Measurements from ENCODE around the gene GRPEL2.

The GRPEL2 gene

DNA sequence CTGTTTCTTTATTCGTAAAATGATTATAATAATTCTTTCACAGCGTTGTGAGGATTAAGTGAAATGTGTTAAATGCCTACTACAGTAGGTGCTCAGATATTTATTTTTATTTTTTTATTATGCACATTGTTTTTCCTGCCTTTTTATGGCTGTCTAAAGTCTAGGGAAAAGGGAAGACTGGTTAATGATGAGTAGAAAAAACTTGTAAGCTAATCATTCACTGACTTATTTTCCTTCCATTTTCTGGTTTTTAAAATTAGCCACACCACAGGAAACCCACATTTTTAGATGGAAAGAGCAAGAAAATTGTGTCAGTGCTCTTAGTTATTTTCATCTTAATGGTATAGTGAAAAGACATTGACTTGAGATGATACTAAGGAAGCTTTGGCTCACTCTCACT, 8.6 kb downstream of the GRPEL2 start:
- DNase-seq (ENCODE audit: low read depth, low spot score): no peak
- peak overlapping the region; percentile 61 for H3K27ac ChIP-seq

DNA sequence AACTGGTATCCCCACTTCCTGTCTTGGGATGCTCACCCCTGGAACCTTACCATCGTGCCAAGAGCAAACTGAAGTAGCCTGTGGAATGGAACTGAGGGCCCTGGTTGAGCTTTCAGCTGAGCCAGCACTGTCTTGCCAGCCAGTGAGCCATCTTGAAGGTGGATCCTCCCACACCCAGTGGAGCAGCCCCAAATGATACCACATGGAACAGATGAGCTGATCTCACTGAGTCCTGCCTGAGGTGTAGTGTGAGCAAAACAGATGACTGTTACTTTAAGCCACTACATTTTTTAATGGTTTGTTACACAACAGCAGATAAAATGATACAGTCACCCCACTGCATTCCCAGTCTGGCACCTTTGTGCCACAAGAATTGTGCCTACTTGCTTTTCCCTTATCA, 10.4 kb downstream of the GRPEL2 start:
- peak overlapping the region; percentile 61 for H3K27ac ChIP-seq
- peak; percentile 40 for DNase-seq (ENCODE audit: low read depth, low spot score)

DNA sequence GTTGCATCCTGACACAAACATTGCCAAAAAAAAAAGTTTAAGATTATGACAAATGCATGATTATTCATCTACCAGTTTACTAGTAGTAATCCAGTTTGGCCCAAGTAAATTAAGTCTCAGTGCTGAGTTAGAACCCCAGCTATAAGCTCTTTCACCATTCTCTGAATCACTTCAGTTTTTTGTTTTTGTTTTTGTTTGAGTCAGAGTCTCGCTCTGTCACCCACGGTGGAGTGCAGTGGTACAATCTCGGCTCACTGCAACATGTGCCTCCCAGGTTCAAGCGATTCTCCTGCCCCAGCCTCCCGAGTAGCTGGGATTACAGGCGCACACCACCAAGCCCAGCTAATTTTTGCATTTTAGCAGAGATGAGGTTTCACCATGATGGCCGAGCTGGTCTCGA, 11.1 kb downstream of the GRPEL2 start:
- no peak for DNase-seq (ENCODE audit: low read depth, low spot score)
- H3K27ac ChIP-seq: peak overlapping the region; percentile 61

DNA sequence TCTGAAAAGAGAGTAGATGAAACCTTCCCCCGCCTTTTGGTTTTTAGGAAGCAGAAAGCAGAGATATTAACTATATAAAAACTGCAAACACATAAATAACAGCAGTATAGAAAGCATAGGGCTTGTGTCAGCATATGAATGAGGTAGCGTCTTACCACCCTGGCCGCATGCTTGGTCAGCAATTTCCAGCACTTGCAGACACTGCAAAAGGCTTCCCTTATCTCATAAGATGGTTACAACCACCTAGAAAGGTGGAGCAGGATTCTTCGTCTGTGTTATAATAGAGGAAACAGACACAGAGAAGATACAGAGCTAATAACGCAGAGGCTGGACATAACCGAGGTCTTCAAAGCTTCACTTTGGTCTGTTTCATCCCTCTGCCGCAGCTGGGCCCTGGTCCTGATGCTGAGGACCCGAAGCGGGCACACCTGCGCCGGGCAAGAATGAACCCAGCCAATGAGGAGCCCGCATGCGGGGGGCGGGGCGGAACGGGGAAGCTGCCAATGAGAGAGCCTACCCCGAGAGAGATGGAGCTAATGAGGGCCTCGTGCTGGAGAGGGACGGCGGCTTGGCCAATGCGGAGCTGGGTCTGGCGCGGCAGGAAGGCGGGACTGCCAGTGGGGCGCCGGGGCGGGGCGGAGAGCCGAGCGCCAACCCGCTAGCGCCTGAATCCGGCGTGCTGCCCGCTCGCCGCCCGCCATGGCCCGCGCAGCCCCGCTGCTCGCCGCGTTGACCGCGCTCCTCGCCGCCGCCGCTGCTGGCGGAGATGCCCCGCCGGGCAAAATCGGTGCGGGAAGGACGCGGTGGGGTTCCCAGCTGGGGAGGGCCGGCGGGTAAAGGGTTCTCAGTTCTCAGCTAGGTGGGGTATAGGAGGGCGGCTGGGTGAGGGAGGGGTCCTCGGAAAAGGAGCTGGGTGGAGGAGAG, 12.3 kb downstream of the GRPEL2 start, which contains the start of gene PCYOX1L:
PCYOX1L (plus strand) TSS at position 677 of the 924 bp plus-strand sequence; CDS start at position 700, 23 bp downstream.
- DNase-seq (ENCODE audit: low read depth, low spot score): peak; percentile 90
- peak within 1 kb of the TSS; percentile 61 for H3K27ac ChIP-seq

DNA sequence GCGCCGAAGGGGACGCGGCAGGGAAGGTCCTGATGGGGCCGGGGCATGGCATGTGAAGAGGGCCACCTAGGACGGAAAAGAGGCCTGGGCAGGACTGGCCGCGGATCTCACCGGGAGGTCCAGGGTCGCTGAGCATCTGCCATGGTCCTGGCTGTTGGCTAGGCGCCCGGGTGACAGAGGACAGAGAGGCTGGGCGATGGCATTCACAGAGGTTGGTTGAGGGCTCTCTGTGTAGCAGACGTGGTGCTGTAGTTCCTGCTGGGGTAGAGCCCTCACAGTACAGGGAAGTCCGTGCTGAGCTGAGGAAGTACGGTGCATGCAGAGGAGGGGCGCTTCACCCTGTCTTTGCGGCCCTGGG, 13.0 kb downstream of the GRPEL2 start:
- no peak for DNase-seq (ENCODE audit: low read depth, low spot score)
- no peak overlapping the region for H3K27ac ChIP-seq

DNA sequence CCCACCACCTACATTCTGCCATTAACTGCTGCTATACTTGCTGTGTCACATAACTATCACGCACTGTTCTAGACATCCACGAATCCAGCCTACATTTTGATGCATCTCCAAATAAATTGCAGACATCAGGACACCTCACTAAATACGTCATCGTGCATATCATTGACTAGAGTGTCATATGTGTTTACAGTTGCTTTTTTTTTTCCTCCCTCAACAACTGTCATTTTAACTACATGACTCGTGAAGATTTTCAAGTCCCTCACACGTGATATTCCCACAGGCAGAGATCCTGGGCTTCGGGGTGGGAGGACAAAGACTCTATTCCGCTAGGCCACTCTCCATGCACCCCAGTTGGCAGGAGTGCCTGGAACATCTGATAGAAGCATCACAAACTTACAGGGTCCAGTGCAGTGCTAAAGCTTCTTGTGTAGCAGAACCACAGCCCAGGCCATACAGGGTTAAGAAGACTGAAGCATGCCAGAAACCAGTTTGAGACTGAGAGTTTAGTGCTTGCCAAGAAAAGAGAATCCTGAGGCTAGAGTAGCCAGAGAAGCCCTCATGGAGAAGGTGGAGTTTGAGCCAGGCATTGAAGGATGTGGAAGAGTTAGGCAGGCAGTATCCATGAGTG, 13.7 kb downstream of the GRPEL2 start:
- H3K27ac ChIP-seq: no peak overlapping the region

DNA sequence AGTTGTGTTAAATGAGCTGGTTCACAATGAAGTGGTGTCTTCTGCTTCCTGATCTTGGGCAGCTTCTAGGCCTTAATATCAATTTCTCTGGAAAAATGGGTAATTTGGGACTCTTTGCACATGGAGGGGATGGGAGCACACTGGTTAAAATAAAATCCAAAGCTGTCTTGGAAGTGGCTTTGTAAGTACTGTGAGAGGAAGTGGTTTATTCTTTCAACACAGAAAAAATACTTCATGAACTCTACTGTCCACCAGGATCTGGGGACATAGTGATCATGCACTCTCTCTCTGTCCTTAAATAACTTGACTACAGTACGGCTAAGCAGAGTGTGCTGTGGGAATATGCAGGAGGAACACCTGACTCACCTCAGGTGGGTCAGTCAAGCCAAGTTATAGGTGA, 15.0 kb downstream of the GRPEL2 start:
- DNase-seq (ENCODE audit: low read depth, low spot score): no peak
- no peak overlapping the region for H3K27ac ChIP-seq

More for the DNA sequence above, 13.7 kb downstream of the GRPEL2 start:
- no peak for DNase-seq (ENCODE audit: low read depth, low spot score)

DNA sequence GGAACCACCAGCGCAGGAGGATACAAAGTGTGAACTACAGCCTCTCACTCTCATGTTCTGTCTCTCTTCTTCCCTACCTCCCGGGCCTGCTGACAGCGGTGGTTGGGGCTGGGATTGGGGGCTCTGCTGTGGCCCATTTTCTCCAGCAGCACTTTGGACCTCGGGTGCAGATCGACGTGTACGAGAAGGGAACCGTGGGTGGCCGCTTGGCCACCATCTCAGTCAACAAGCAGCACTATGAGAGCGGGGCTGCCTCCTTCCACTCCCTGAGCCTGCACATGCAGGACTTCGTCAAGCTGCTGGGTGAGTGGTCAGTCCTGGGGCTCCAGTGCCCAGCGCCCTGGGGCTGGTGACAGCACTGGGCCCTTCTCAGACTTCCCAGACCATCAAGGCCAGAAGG, 17.2 kb downstream of the GRPEL2 start:
- H3K27ac ChIP-seq: no peak overlapping the region
- no peak for DNase-seq (ENCODE audit: low read depth, low spot score)

DNA sequence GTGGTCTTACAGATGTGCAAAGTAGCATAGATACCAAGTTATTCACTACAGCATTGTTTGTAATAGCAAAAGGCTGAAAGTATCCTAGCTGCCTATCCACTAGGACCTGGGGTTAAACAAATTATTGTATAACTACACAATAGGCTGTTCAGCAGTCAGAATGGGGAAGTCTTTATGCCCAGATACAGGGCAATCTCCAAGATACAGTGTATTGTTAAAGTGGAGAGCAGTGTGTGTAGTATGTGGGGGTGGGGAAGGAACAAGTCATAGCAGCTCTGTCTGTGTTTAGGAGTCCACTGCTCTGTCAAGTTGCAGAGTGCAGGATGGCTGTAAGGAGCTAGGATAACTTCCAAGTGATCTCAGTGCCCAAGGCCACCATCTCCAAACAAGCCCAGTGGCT, 18.1 kb downstream of the GRPEL2 start:
- no peak overlapping the region for H3K27ac ChIP-seq
- no peak for DNase-seq (ENCODE audit: low read depth, low spot score)

DNA sequence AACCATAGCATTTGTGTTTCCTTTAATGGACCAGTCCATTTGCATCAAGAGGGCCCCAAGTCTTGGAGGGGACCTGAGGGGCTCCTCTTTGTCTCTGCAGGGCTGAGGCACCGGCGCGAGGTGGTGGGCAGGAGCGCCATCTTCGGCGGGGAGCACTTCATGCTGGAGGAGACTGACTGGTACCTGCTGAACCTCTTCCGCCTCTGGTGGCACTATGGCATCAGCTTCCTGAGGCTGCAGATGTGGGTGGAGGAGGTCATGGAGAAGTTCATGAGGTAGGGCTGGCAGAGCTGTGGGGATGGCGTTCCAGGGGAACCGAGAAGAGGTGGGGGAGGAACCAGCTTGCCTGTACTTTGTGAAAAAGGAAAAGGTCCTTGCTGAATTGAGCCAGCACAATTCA, 18.6 kb downstream of the GRPEL2 start:
- H3K27ac ChIP-seq: no peak overlapping the region
- DNase-seq (ENCODE audit: low read depth, low spot score): no peak

DNA sequence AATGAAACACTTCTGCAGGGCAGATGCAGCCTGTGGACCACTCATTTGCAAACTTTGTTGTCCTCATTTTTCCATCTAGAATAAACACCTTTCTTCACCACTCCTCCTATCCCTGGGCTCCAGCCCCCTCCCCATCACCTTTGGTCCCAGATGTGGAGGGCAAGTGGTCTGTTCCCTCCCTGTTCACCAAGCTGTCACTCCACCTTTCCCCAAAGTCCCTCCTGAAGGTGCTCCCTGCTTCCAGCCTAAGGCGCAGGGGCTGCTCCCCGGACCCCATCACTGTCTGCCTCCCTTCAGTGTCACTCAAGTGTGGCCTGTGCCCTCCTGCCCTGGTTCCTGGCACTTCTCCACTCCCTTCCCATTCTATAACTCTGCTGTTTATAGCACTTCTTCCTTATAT, 19.4 kb downstream of the GRPEL2 start:
- DNase-seq (ENCODE audit: low read depth, low spot score): no peak
- peak overlapping the region; percentile 31 for H3K27ac ChIP-seq

DNA sequence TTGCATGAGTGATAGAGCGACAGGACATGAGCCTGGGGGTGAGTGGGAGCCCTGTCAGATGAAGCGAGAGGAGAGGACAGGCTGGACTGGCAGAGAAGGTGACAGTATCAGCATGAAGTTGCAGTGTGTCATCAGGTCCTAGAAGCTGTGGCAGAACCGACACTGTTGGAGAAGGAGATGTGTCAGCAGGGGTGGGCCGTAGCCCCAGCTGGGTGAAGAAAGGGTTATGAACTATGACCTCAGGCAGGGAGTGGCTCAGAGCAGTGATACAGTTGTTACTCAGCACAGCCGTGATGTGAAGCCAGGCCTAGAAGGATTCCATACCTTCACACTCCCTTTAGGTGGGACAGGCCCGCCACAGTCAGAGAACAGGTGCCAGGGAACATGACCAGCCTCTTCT, 20.1 kb downstream of the GRPEL2 start:
- no peak for DNase-seq (ENCODE audit: low read depth, low spot score)
- H3K27ac ChIP-seq: peak overlapping the region; percentile 31

DNA sequence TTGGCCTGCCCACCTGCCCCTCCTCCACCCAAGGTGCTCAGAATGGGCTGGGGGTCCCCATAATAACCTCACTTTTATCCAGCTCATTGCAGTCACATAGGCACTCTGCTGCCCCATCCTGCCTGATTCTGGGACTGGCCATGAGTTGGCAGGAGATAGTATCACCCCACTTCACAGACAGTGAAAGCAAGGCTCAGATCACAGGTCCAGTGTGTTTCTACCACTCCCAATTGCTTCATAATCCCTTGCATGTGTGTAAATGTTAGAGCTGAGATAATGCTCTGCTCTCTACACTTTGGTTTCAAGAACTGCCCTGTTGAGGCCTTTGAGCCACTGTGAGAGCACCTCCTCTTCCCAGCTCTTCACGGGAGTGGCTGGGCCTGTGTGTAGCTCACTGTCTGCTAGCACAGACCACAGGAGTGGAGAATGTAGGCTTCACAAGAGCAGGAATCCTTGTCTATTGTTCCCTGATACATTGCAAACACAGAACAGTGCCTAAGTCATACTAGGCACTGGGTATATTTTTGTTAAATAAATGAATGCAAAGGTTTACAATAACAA, 20.9 kb downstream of the GRPEL2 start:
- no peak for DNase-seq (ENCODE audit: low read depth, low spot score)
- H3K27ac ChIP-seq: peak overlapping the region; percentile 31

DNA sequence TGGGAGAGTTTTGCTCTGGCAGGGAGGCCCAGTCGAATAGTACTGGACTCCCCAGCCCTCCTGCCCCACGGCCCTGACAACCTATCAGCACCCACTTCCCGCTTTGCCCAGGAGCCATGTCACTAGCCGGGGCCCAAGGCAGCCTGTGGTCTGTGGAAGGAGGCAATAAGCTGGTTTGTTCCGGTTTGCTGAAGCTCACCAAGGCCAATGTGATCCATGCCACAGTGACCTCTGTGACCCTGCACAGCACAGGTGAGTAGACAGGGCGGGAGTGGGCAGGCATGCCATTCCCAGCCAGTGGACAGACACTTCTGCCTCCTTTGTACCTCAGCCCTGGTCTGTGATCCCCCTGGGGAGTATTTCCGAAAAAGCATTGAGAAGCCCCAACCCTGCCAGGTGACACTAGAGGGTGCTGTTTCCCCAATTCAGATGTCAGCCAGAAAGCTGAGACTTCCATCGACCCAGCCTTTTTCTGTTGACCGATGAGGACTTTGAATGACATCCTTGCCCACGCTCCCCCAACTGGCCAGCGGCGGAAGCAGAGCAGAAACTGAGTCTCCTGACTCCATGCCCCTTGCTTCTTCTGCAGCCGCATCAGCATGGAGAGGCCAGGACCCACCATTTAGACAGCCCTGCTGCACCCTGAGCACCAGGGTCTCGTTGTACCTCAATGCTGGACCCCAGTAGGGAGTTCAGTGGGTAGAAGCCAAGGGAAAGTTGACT, 22.1 kb downstream of the GRPEL2 start:
- no peak overlapping the region for H3K27ac ChIP-seq
- no peak for DNase-seq (ENCODE audit: low read depth, low spot score)

DNA sequence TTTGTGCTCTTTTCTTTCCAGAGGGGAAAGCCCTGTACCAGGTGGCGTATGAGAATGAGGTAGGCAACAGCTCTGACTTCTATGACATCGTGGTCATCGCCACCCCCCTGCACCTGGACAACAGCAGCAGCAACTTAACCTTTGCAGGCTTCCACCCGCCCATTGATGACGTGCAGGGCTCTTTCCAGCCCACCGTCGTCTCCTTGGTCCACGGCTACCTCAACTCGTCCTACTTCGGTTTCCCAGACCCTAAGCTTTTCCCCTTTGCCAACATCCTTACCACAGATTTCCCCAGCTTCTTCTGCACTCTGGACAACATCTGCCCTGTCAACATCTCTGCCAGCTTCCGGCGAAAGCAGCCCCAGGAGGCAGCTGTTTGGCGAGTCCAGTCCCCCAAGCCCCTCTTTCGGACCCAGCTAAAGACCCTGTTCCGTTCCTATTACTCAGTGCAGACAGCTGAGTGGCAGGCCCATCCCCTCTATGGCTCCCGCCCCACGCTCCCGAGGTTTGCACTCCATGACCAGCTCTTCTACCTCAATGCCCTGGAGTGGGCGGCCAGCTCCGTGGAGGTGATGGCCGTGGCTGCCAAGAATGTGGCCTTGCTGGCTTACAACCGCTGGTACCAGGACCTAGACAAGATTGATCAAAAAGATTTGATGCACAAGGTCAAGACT, 22.8 kb downstream of the GRPEL2 start:
- H3K27ac ChIP-seq: no peak overlapping the region
- no peak for DNase-seq (ENCODE audit: low read depth, low spot score)

DNA sequence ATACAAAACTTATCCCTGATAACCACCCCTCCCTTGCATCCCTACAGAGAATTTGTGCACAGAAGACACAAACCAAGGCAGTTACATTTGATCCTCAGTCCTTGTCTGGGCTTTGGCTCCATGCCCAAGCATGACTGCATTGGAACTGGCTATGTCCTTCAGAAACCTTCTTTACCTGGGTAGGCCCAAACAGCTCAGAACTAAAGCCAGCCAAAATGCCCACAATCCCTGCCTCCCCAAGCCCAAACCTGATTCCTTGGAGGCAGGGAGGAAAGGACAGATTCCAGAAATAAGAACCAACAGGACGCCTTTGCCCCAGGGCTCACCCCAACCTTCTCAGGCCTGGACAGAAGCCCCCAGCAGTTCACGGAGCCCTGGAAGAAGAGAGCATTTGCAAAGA, 25.6 kb downstream of the GRPEL2 start:
- no peak overlapping the region for H3K27ac ChIP-seq
- DNase-seq (ENCODE audit: low read depth, low spot score): no peak

DNA sequence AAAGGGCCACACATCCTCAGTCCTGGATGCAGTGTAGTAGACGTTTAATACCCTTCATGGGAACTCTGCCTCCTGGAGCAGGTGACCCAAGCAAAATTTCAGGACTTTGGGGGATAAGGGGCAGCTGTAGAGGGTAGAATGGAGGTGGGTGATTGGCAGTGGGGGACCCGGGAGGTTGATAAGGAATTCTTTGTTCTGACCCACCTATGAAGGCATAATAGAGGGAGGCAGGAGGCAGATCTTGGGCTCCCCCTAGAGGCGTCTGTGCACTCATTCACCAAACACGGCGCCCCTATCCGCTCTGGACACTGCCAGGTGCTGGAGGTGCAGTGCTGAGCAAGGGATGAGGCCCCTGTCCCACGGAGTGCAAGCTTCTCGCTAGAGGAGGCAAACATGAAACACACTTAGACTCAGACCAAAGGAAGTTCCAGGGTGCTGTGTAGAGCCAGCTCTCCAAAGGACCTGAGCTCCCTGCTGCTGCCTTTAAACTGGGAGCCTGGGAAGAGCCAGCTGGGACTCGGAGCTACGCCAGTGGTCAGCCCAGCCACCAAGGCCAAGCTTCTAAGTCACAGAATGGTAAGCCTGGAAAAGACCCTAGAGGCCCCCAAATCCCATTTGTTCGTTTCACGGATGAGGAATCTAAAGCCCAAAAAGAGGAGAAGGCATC, 26.1 kb downstream of the GRPEL2 start:
- H3K27ac ChIP-seq: no peak overlapping the region
- no peak for DNase-seq (ENCODE audit: low read depth, low spot score)

DNA sequence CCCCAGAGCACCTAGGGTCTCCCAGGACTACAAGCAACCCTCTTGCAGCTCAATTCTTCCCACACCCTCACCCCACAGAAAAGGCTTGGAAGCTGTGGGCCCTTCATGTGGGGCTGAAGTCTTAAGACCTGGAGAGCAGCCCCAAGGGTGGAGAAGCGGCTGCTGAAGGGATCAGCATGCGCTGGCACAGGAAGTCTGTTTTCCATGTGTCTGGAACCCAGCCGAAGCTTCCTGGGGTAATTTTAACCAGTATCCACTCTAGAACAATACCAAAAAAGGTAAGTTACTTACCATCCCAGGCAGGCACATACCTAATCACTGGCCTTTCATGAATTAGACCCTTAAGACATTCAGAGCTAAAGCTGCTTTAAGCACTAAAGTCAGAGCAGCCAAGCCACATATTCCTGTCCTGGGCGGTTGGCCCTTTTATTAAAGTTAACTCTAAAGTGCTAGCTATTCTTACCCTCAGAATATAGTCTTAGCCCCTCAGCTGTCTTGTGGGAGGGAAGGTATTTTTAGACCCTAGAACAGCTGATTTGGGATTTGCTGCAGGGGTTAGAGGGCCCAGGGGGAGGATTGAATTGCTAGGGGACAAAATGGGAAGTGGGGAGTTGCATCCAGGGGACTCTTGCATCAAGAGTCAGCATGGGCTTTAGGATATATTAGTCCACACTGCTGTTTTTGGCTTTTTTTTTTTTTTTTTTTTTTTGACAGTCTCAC, 26.9 kb downstream of the GRPEL2 start:
- H3K27ac ChIP-seq: no peak overlapping the region
- no peak for DNase-seq (ENCODE audit: low read depth, low spot score)

DNA sequence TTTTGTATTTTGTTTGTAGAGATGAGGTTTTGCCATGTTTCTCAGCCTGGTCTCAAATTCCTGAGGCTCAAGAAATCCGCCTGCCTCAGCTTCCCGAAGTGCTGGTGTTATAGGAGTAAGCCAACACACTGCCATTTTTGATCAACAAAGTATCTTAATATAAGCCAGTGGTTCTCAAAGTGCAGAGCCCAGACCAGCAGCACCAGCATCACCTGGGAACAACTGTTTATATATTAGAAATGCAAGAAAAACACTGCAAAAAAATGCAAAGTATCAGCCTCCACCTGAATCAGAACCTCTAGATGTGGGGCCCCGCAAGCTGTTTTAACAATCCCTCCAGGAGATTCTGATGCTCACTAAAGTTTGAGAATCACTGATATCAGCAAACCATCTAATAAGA, 27.6 kb downstream of the GRPEL2 start:
- DNase-seq (ENCODE audit: low read depth, low spot score): no peak
- no peak overlapping the region for H3K27ac ChIP-seq

All from epithelial cell of prostate (primary cell).